HEK293T (cell line): ENCODE measurements around the gene PPIL1.

ENCODE experiments used
- ARNT ChIP-seq: fragments of 450-650 bp; IDR thresholded peaks from 2 replicates; pipeline ENCODE4 v1.6.1; 2017; ENCODE audit warnings: mild to moderate bottlenecking
- BHLHE40 ChIP-seq: fragments of 450-650 bp; IDR thresholded peaks from 2 replicates; pipeline ENCODE4 v1.6.1; 2016; ENCODE audit warnings: mild to moderate bottlenecking, moderate library complexity, borderline replicate concordance
- CTBP1 ChIP-seq: fragments of 450-650 bp; IDR thresholded peaks from 2 replicates; pipeline ENCODE4 v1.6.1; 2016; ENCODE audit warnings: borderline replicate concordance
- ELF4 ChIP-seq: fragments of 450-650 bp; IDR thresholded peaks from 2 replicates; pipeline ENCODE4 v1.6.1; 2017; ENCODE audit warnings: antibody characterized with exemption
- FOXA1 ChIP-seq: fragments of 450-650 bp; IDR thresholded peaks from 2 replicates; pipeline ENCODE4 v1.6.1; 2016; ENCODE audit warnings: mild to moderate bottlenecking
- FOXK2 ChIP-seq: fragments of 450-650 bp; IDR thresholded peaks from 2 replicates; pipeline ENCODE4 v1.6.1; 2016; ENCODE audit warnings: mild to moderate bottlenecking
- FOXM1 ChIP-seq: fragments of 450-650 bp; IDR thresholded peaks from 2 replicates; pipeline ENCODE4 v1.6.1; 2017; ENCODE audit warnings: mild to moderate bottlenecking, borderline replicate concordance
- L3MBTL2 ChIP-seq: fragments of 450-650 bp; conservative IDR thresholded peaks from 2 replicates; pipeline ENCODE4 v1.6.1; 2016; ENCODE audit warnings: mild to moderate bottlenecking
- NFRKB ChIP-seq: fragments of 450-650 bp; IDR thresholded peaks from 2 replicates; pipeline ENCODE4 v1.6.1; 2016; ENCODE audit warnings: mild to moderate bottlenecking, moderate library complexity
- SP1 ChIP-seq: fragments of 450-650 bp; IDR thresholded peaks from 2 replicates; pipeline ENCODE4 v1.6.1; 2017
- SUZ12 ChIP-seq: fragments of 450-650 bp; IDR thresholded peaks from 2 replicates; pipeline ENCODE4 v1.6.1; 2016; ENCODE audit warnings: mild to moderate bottlenecking
- TARDBP ChIP-seq: fragments of 450-650 bp; IDR thresholded peaks from 2 replicates; pipeline ENCODE4 v1.6.1; 2016
- TF ChIP-seq, protein P1 (sequence below): fragments of 450-650 bp; IDR thresholded peaks from 2 replicates; pipeline ENCODE4 v1.6.1; 2016

GRCh38 chr6:36848658-36849441, 25.8 kb downstream of the PPIL1 start:
- no peak for TF ChIP-seq L3MBTL2
- TF ChIP-seq SUZ12, result no peak
- no peak for TF ChIP-seq FOXA1
- no peak for TF ChIP-seq SP1
- TF ChIP-seq NFRKB, result no peak
- TF ChIP-seq FOXK2, result no peak
- no peak for TF ChIP-seq BHLHE40
- TF ChIP-seq ELF4, result no peak
- TF ChIP-seq TARDBP, result no peak
- no peak for TF ChIP-seq CTBP1
- no peak for TF ChIP-seq FOXM1
- TF ChIP-seq ARNT, result no peak
- TF ChIP-seq, protein P1, sequence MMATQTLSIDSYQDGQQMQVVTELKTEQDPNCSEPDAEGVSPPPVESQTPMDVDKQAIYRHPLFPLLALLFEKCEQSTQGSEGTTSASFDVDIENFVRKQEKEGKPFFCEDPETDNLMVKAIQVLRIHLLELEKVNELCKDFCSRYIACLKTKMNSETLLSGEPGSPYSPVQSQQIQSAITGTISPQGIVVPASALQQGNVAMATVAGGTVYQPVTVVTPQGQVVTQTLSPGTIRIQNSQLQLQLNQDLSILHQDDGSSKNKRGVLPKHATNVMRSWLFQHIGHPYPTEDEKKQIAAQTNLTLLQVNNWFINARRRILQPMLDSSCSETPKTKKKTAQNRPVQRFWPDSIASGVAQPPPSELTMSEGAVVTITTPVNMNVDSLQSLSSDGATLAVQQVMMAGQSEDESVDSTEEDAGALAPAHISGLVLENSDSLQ, result no peak
